ENCODE measurements around the gene BBOF1. TPM values are rescaled to one million over a fixed set of nuclear protein-coding genes. Genes with fewer than 3 reads are reported as not detected.

The BBOF1 gene
- total and polyA plus RNA-seq, 2 of the 8 experiments (the other 6 are each of a cell fraction or from before 2014, with no cell fraction given), result 0.26 to 0.60 TPM

- Histone ChIP-seq H2BK120ac (replicated peaks; ENCODE audit: low read depth, low read length) (no peak overlapping the region), H3K4me1 (replicated peaks in 1 of 4; ENCODE audit: control insufficient read depth in 3 of 4, insufficient read depth in 4 of 4, low read length in 3 of 4) (no peaks in the 10 kb centered on the region), H3K4me2 (ENCODE audit: insufficient read depth in 1 of 2, low read depth in 2 of 2, low read length in 2 of 2) (no peak overlapping the region), H3K56ac (replicated peaks; ENCODE audit: insufficient read length, low read depth, low read length) (no peak overlapping the region), H3K4me3 (ENCODE audit: extremely low read depth in 1 of 4, insufficient read depth in 2 of 4, low read depth in 3 of 4, low read length in 4 of 4) (no peak overlapping the region), H3K23ac (ENCODE audit: insufficient read length) (no peak overlapping the region), H3K27me3 (replicated peaks in 1 of 4; ENCODE audit: control insufficient read depth in 3 of 4, extremely low read depth in 1 of 4, insufficient read depth in 3 of 4, low read length in 3 of 4) (no peaks in the 10 kb centered on the region), H2AFZ (ENCODE audit: low read length) (no peak overlapping the region), H4K91ac (replicated peaks; ENCODE audit: insufficient read length, low read length) (no peak overlapping the region), H3K27ac (ENCODE audit: low read depth, low read length) (no peak overlapping the region), H2BK5ac (ENCODE audit: low read depth, low read length) (no peak overlapping the region), H3K23me2 (ENCODE audit: low read depth, low read length) (no peaks in the 10 kb centered on the region), H3K14ac (ENCODE audit: insufficient read length) (no peak overlapping the region), H3K79me2 (ENCODE audit: control insufficient read depth in 1 of 2, insufficient read depth in 2 of 2, low read length in 2 of 2) (no peaks in the 10 kb centered on the region), H3K79me1 (ENCODE audit: low read depth, low read length) (no peaks in the 10 kb centered on the region), H3K4ac (replicated peaks; ENCODE audit: insufficient read length, low read depth, low read length) (no peak overlapping the region), H3K36me3 (ENCODE audit: control insufficient read depth in 2 of 4, insufficient read depth in 4 of 4, low read length in 3 of 4) (no peaks in the 10 kb centered on the region), H3K18ac (ENCODE audit: extremely low read depth, low read length) (no peak overlapping the region), H4K20me1 (replicated peaks in 1 of 2; ENCODE audit: control insufficient read depth in 1 of 2, insufficient read depth in 2 of 2, low read length in 2 of 2) (no peaks in the 10 kb centered on the region), H3K9ac (replicated peaks in 1 of 4; ENCODE audit: extremely low read depth in 1 of 4, low read depth in 3 of 4, low read length in 3 of 4) (no peak overlapping the region), H2AK5ac (ENCODE audit: low read depth, low read length) (no peak overlapping the region), H2BK12ac (ENCODE audit: low read depth, low read length) (no peak overlapping the region), H3K9me3 (ENCODE audit: insufficient read depth in 2 of 2, low read depth in 1 of 2, low read length in 1 of 2) (no peaks in the 10 kb centered on the region), H2BK15ac (ENCODE audit: low read length) (no peak overlapping the region), H4K5ac (ENCODE audit: insufficient read length, low read depth, low read length) (no peak overlapping the region), H4K8ac (ENCODE audit: extremely low read depth, insufficient read depth, low read length) (no peak overlapping the region), H2BK20ac (ENCODE audit: low read length) (no peak overlapping the region)
- ChIA-PET CTCF (ENCODE audit: partially characterized antibody) (no interaction called here), POLR2A (ENCODE audit: partially characterized antibody) (interaction anchor here (0.9 kb wide), 1 partner anchor 9 kb away, joined by 3 read pairs; no protein-coding TSS in a partner anchor)
- WGBS, 2 experiments (ENCODE audit: extremely low coverage in 1 of 2, insufficient coverage in 1 of 2, insufficient read length in 1 of 2, insufficient replicate concordance in 2 of 2, low coverage in 1 of 2, low lambda C conversion rate in 2 of 2, missing lambda C conversion rate in 1 of 2), result 97% methylated on average over 4 of the region's 4 CpGs; no CpG with 5 or more reads in 1 of the 2 experiments
- DNase-seq (ENCODE audit: low read depth in 1 of 2, low spot score in 2 of 2) (no peak), FAIRE-seq (no peak)
- TF ChIP-seq YY1 (IDR thresholded peaks at IDR 0.05; ENCODE audit: low read depth, low read length) (no peak), FOSL1 (IDR thresholded peaks at IDR 0.05; ENCODE audit: insufficient read depth, low read depth, low read length) (no peak)
Observed at GRCh38 chr14:74045522-74045921, 26.4 kb downstream of the BBOF1 start.
